GM04503 (cell line): ENCODE data around the gene CDH12.
"Not testable (repeated sequence)": the region's sequence is repeated elsewhere in the genome, so short reads cannot be mapped to it uniquely, and the experiment has no call there.

ENCODE experiments used
- DNase-seq: peaks from one replicate; pipeline ENCODE4 v3.0.0-alpha.2; 2012; ENCODE audit warnings: low read depth

Gene CDH12

GRCh38 chr5:22649074-22649473, 204.1 kb downstream of the CDH12 start:
- no peak for DNase-seq

DNA sequence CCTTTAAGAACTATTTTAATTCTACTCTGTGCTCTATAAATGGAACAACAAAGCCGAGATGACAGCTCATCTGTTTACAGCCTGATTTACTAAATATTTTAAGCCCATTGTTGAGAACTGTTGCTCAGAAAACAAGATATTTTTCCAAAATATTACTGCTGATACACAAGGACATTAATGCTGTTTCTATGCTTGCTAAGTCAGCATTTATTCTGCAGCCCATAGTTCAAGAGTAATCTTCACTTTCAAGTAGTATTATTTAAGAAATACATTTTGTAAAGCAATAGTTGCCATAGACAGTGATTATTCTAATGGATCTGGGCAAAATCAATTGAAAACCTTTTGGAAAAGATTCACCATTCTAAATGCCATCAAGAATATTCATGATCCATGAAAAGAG, 208.3 kb downstream of the CDH12 start:
- no peak for DNase-seq

- no peak for DNase-seq
Measured at GRCh38 chr5:22643356-22643755, 209.8 kb downstream of the CDH12 start.

GRCh38 chr5:22631683-22632082, 221.5 kb downstream of the CDH12 start:
- DNase-seq, result no peak

DNA sequence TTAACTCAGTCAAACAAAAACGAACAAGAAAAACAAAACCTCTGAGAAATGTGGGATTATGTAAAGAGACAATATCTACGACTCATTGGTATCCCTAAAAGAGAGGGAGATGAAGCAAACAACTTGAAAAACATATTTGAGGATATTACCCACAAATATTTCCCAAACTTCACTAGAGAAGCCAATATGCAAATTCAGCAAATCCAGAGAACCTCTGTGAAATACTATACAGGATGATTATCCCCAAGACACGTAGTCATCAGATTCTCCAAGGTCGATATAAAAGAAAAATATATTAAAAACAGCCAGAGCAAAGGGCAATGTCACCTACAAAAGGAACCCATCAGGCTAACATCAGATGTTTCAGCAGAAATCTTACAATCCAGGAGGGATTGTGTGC, 226.1 kb downstream of the CDH12 start:
- no peak for DNase-seq

DNA sequence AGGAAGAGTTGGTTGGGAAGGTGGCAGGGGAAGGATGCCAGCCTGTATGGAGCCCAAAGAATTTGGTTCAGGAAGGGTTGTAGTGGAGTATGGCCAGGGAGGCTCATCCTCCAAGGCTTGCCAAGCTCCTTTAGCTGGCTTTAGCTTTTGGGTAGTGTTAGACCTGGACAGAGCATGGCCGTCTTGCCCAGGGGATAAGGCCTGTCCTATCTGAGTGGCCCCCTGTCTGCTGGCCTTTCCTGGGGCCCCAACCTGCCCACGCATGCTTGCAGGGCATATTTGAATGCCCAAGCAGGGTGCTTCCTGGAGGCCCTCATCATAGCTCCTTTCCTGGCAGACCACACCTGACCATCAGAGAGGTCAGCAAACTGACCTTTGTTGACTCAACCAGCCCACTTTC, 227.7 kb downstream of the CDH12 start:
- DNase-seq, result no peak

GRCh38 chr5:22621084-22621483, 232.1 kb downstream of the CDH12 start:
- DNase-seq, result no peak

DNA sequence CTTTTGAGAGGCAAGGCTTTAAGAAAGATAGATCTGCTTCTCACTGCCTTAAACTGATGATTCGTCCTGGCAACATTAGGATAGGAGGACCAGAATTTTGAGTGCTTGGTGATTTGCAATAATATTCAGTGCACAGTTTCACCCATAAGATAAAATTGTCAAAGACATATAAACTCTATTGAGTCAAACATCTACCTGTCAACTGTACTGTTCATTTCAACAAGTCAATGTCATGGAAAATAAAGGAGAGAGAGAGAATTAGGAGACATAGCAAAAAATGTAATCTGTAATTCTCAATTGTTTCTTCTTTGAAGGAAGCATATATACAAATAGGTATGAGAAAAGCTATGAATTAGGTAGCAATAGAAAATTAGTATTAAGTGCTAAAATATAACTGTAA, 237.2 kb downstream of the CDH12 start:
- no peak for DNase-seq

GRCh38 chr5:22614486-22615094, 238.6 kb downstream of the CDH12 start:
- no peak for DNase-seq

GRCh38 chr5:22612928-22613327, 240.2 kb downstream of the CDH12 start:
- no peak for DNase-seq

- DNase-seq, result no peak
Measured at GRCh38 chr5:22611327-22611726, 241.8 kb downstream of the CDH12 start.

GRCh38 chr5:22607498-22607897, 245.6 kb downstream of the CDH12 start:
- not testable (repeated sequence) for DNase-seq

DNA sequence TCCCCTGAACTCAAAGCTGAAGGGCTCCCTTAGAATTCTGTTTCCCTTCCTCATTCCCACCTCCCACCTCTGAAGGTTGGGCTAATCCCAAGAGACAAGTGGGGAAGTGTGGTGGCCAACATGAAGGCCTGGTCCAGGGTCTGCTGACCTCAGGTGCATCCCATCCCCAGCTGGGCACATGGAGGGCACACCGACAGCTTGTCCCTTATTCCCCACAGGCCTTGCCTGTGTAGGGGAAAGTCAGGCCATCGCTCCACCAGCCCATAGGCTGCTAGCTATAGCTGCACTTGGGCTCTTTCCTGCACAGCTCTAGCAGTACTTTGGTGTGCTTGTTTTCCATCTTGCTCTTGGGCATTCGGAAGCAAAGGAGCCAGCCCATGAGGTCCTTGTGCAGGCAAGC, 247.7 kb downstream of the CDH12 start:
- no peak for DNase-seq

DNA sequence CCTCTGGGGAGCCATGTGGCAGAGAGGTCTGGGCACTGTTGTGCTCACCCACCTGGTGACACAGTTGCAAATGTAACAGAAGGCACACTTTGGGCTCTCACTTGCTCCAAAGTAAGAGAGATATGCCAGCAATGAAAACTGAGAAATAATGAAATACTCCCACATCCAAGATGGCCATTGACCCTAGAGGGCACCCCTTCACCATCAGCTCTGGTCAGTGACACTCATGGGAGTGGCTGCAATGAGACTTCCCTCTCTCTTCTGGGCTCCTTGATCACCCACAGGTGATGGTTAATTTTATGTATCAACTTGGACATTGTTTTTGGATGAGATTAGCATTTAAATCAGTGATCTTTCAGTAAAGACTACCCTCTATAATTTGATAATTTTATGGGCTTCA, 248.4 kb downstream of the CDH12 start:
- no peak for DNase-seq

- no peak for DNase-seq
Measured at GRCh38 chr5:22598796-22599195, 254.3 kb downstream of the CDH12 start.

- DNase-seq, result peak; percentile 55
Measured at GRCh38 chr5:22596404-22596970, 256.7 kb downstream of the CDH12 start.

DNA sequence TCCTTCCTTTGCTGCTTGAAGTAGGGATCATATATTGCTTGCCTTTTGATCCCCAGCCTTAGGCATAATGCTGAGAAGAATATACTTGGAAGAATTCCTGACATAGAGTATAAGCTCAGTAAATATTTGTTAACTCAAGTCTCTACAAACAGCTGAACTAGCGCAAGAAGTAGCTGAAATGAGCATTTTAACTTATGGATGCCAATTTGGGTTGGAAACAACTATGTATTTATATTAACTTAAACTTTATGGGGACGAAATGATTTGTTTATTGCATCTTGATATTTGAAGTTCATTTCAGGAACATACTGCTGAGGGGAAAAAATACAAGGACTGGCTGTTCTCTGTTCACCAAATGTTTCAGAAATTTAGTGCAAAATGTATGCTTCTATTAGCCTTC, 258.7 kb downstream of the CDH12 start:
- no peak for DNase-seq

- no peak for DNase-seq
Measured at GRCh38 chr5:22593592-22593991, 259.6 kb downstream of the CDH12 start.

GRCh38 chr5:22591461-22591860, 261.7 kb downstream of the CDH12 start:
- DNase-seq, result no peak

DNA sequence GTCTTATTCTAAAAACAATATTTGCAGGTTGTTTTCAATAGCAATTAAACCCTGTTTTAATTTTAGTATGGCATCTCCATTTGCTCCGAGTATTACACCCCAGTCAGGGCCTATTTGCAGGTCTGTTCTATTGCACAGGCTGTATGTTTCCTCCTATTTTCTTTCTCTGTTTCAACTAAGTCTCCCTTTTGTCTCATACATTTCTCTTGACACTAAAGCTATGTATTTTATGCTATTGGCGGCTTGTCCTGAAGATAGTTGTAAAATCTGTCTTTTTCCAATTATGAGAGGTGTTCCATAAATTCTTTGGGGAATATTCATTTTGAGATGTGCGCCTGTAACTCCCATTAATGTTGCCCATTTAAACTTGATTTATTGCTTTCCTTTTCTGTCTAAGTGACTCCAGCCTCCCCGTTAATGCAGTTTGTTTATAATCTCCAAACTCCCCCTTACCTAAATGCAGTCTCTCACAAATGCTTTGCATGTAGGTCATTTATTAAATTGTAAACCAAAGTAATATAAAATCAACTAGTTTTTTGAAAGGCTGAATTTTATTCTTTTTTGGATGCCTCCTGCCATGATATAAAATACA, 262.4 kb downstream of the CDH12 start:
- DNase-seq, result no peak

- DNase-seq, result no peak
Measured at GRCh38 chr5:22577711-22578110, 275.4 kb downstream of the CDH12 start.

- DNase-seq, result no peak
Measured at GRCh38 chr5:22577006-22577405, 276.1 kb downstream of the CDH12 start.

GRCh38 chr5:22572941-22573340, 280.2 kb downstream of the CDH12 start:
- no peak for DNase-seq

DNA sequence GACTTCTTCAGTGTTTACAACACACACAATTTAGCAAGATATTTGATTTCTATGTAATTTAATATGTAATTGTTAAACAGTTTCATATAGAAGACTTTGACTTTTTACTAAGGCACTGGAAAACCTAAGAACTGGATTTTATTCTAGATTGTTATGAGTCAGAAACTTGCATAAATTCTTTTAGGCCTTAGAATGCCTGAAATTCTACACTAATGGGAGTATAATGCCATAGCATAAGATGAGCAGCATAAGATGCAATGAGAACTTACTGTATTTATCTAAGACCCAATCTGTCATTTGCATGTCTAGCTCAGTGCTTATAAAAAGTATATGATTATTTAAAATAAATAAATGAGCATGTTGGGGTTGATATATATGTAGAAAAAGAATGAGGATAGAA, 285.2 kb downstream of the CDH12 start:
- no peak for DNase-seq
